Measurements from ENCODE around the gene COL6A3. TPM values are rescaled to one million over a fixed set of nuclear protein-coding genes. Genes with fewer than 3 reads are reported as not detected.

Gene COL6A3
- total RNA-seq, 1 donor from 2014 or later, result 645 TPM

- Mint-ChIP-seq H3K4me3 (no peak overlapping the region), H3K9me3 (peaks cover 26% of the 10 kb centered on the region), H3K4me1 (peaks cover 47% of the 10 kb centered on the region), H3K27ac (peak overlapping the region; percentile 44), H3K27me3 (ENCODE audit: low read depth) (no peaks in the 10 kb centered on the region), H3K36me3 (peaks cover 12% of the 10 kb centered on the region)
- DNase-seq (ENCODE audit: low spot score in 2 of 2, unreplicated experiment in 2 of 2), result no peak
- TF ChIP-seq CTCF (IDR thresholded peaks at IDR 0.05; ENCODE audit: unreplicated experiment), result no peak
Measured at GRCh38 chr2:237300739-237301138, 113.2 kb downstream of the COL6A3 start.

GRCh38 chr2:237299906-237300305 lies 114.1 kb downstream of the COL6A3 start:
- TF ChIP-seq CTCF (IDR thresholded peaks at IDR 0.05; ENCODE audit: unreplicated experiment), result no peak
- peaks cover 21% of the 10 kb centered on the region for H3K9me3 Mint-ChIP-seq
- H3K4me3 Mint-ChIP-seq, result no peak overlapping the region
- H3K27me3 Mint-ChIP-seq (ENCODE audit: low read depth), result no peaks in the 10 kb centered on the region
- no peak for DNase-seq (ENCODE audit: low spot score in 2 of 2, unreplicated experiment in 2 of 2)
- peaks cover 54% of the 10 kb centered on the region for H3K4me1 Mint-ChIP-seq
- peak overlapping the region; percentile 79 for H3K27ac Mint-ChIP-seq
- H3K36me3 Mint-ChIP-seq, result peaks cover 12% of the 10 kb centered on the region

GRCh38 chr2:237298151-237299118 lies 115.5 kb downstream of the COL6A3 start:
- no peak for TF ChIP-seq CTCF (IDR thresholded peaks at IDR 0.05; ENCODE audit: unreplicated experiment)
- peak overlapping the region; percentile 67 for H3K27ac Mint-ChIP-seq
- no peak overlapping the region for H3K4me3 Mint-ChIP-seq
- no peak for DNase-seq (ENCODE audit: low spot score in 2 of 2, unreplicated experiment in 2 of 2)
- H3K27me3 Mint-ChIP-seq (ENCODE audit: low read depth), result no peaks in the 10 kb centered on the region
- H3K36me3 Mint-ChIP-seq, result peaks cover 9% of the 10 kb centered on the region
- H3K4me1 Mint-ChIP-seq, result peaks cover 69% of the 10 kb centered on the region
- H3K9me3 Mint-ChIP-seq, result peaks cover 9% of the 10 kb centered on the region

- no peak for DNase-seq (ENCODE audit: low spot score in 2 of 2, unreplicated experiment in 2 of 2)
- H3K4me1 Mint-ChIP-seq, result peaks cover 70% of the 10 kb centered on the region
- H3K9me3 Mint-ChIP-seq, result peaks cover 5% of the 10 kb centered on the region
- TF ChIP-seq CTCF (IDR thresholded peaks at IDR 0.05; ENCODE audit: unreplicated experiment), result no peak
- H3K36me3 Mint-ChIP-seq, result peaks cover 5% of the 10 kb centered on the region
- no peak overlapping the region for H3K4me3 Mint-ChIP-seq
- no peaks in the 10 kb centered on the region for H3K27me3 Mint-ChIP-seq (ENCODE audit: low read depth)
- H3K27ac Mint-ChIP-seq, result peak overlapping the region; percentile 85
Measured at GRCh38 chr2:237297421-237298150, 116.4 kb downstream of the COL6A3 start.

- DNase-seq (ENCODE audit: low spot score in 2 of 2, unreplicated experiment in 2 of 2), result no peak
- Mint-ChIP-seq H3K27ac (peak overlapping the region; percentile 85), H3K36me3 (peaks cover 1% of the 10 kb centered on the region), H3K9me3 (no peaks in the 10 kb centered on the region), H3K27me3 (ENCODE audit: low read depth) (no peaks in the 10 kb centered on the region), H3K4me1 (peaks cover 75% of the 10 kb centered on the region), H3K4me3 (no peak overlapping the region)
- no peak for TF ChIP-seq CTCF (IDR thresholded peaks at IDR 0.05; ENCODE audit: unreplicated experiment)
Measured at GRCh38 chr2:237296756-237297155, 117.2 kb downstream of the COL6A3 start.
